HCT116 (cell line): Measurements from ENCODE around the gene NEO1. TPM values are rescaled to one million over a fixed set of nuclear protein-coding genes. Genes with fewer than 3 reads are reported as not detected.

ENCODE experiments used
- ATAC-seq: fragments of 200-7000 bp; cut with Tn5 transposase; 2 replicates; pipeline ENCODE4 v1.9.1; 2020; ENCODE audit warnings: mild to moderate bottlenecking, moderate library complexity
- BruUV-seq: library from RNA; stranded (reverse); fragments of 400-500 nt; replicated peaks from 2 replicates; lab custom pipeline; 2021; lab: Mats Ljungman, UMichigan
- CTCF ChIA-PET: fragments of 300-600 bp; sonication (Branson Sonifier 250); formaldehyde crosslinking; loops from one replicate; lab custom pipeline; 2021; ENCODE audit warnings: antibody characterized with exemption; lab: Charles Lee
- POLR2A ChIA-PET: fragments of 300-600, 350-600 bp; sonication (Branson Sonifier 250); formaldehyde crosslinking; loops from one replicate; lab custom pipeline; 2021; ENCODE audit warnings: antibody characterized with exemption; lab: Charles Lee
- RAD21 ChIA-PET, 2 experiments: fragments of 300-600 bp; sonication (Branson Sonifier 250); formaldehyde crosslinking; loops; one replicate each; lab custom pipeline; 2023; ENCODE audit warnings: low total read pairs in 2 of 2; ENCODE audit not compliant: uncharacterized antibody in 2 of 2, unreplicated experiment in 2 of 2, low non-redundant PET in 1 of 2; lab: Charles Lee
- DNase-seq: peaks from one replicate; pipeline ENCODE4 v3.0.0-alpha.2; 2010; ENCODE audit warnings: low read depth, low spot score
- H2AFZ ChIP-seq: fragments of 200-600 bp; shearing (Covaris generic), sonication (generic); 2 replicates; pipeline ENCODE4 v1.6.1; 2017; ENCODE audit warnings: low read depth, mixed run types, mixed read lengths, antibody characterized with exemption, low read length; ENCODE audit not compliant: poor library complexity, severe bottlenecking
- H3K27ac ChIP-seq: 2 replicates; pipeline ENCODE4 v1.5.1; 2012; ENCODE audit warnings: low read depth, low read length
- H3K27me3 ChIP-seq: fragments of 200-600 bp; sonication (generic); 2 replicates; pipeline ENCODE4 v1.6.1; 2016; ENCODE audit warnings: mixed run types, low read length, mixed read lengths; ENCODE audit not compliant: insufficient read depth
- H3K36me3 ChIP-seq, 2 experiments: fragments of 200-500 bp in 1 of 2; fragments of 200-600 bp in 1 of 2; sonication (Bioruptor generic) in 1 of 2; sonication (generic) in 1 of 2; 2 replicates each; pipeline versions ENCODE4 v1.5.1 to v1.6.1; 2014 to 2016; ENCODE audit warnings: low read length in 2 of 2, inconsistent platforms in 1 of 2, mixed read lengths in 1 of 2, mixed run types in 1 of 2; ENCODE audit not compliant: insufficient read depth in 2 of 2, control insufficient read depth in 1 of 2
- H3K4me1 ChIP-seq, 2 experiments: fragments of 200-600 bp in 1 of 2; sonication (generic) in 1 of 2; 2 replicates each; pipeline versions ENCODE4 v1.5.1 to v1.6.1; 2012 to 2017; ENCODE audit warnings: low read length in 2 of 2, inconsistent platforms in 1 of 2, mild to moderate bottlenecking in 1 of 2, mixed read lengths in 1 of 2, mixed run types in 1 of 2, moderate library complexity in 1 of 2; ENCODE audit not compliant: insufficient read depth in 2 of 2, control insufficient read depth in 1 of 2
- H3K4me2 ChIP-seq: fragments of 200-600 bp; sonication (generic); 2 replicates; pipeline ENCODE4 v1.6.1; 2017; ENCODE audit warnings: mixed run types, low read length, mixed read lengths
- H3K4me3 ChIP-seq, 2 experiments: fragments of 200-600 bp in 1 of 2; sonication (generic) in 1 of 2; replicated peaks in 1 of 2; 2 replicates each; pipeline ENCODE4 v1.5.1; 2011 to 2016; ENCODE audit warnings: low read length in 2 of 2, control low read depth in 1 of 2, low read depth in 1 of 2, mild to moderate bottlenecking in 1 of 2, mixed read lengths in 1 of 2, mixed run types in 1 of 2
- H3K79me2 ChIP-seq: fragments of 200-600 bp; sonication (generic); 2 replicates; pipeline ENCODE4 v1.6.1; 2017; ENCODE audit warnings: mild to moderate bottlenecking, mixed run types, low read length, moderate library complexity, mixed read lengths; ENCODE audit not compliant: insufficient read depth
- H3K9ac ChIP-seq: fragments of 200-600 bp; sonication (generic); 2 replicates; pipeline ENCODE4 v1.6.1; 2016; ENCODE audit warnings: low read length, mixed read lengths
- H3K9me2 ChIP-seq: fragments of 200-600 bp; sonication (generic), shearing (Covaris generic); 2 replicates; pipeline ENCODE4 v1.6.1; 2017; ENCODE audit warnings: mixed run types, mild to moderate bottlenecking, moderate library complexity; ENCODE audit not compliant: insufficient read depth
- H3K9me3 ChIP-seq, 2 experiments: fragments of 200-500 bp in 1 of 2; fragments of 200-600 bp in 1 of 2; sonication (Bioruptor generic) in 1 of 2; sonication (generic) in 1 of 2; 2 replicates each; pipeline ENCODE4 v1.6.1; 2014 to 2017; ENCODE audit warnings: low read length in 2 of 2, mixed read lengths in 2 of 2, inconsistent platforms in 1 of 2, low read depth in 1 of 2, mild to moderate bottlenecking in 1 of 2, mixed run types in 1 of 2, moderate library complexity in 1 of 2; ENCODE audit not compliant: control insufficient read depth in 1 of 2, insufficient read depth in 1 of 2
- H4K20me1 ChIP-seq: fragments of 200-600 bp; sonication (generic), shearing (Covaris generic); 2 replicates; pipeline ENCODE4 v1.6.1; 2017; ENCODE audit warnings: mixed run types, mild to moderate bottlenecking, moderate library complexity; ENCODE audit not compliant: insufficient read depth
- CEBPB ChIP-seq: IDR thresholded peaks from 2 replicates; pipeline ENCODE4 v1.6.1; 2012; ENCODE audit warnings: low read depth
- EGR1 ChIP-seq: IDR thresholded peaks from 2 replicates; pipeline ENCODE4 v1.6.1; 2012; ENCODE audit warnings: low read depth
- EZH2 ChIP-seq: fragments of 200-600 bp; sonication (generic); IDR thresholded peaks from 2 replicates; pipeline ENCODE4 v1.6.1; 2017; ENCODE audit warnings: antibody characterized with exemption, mixed run types
- FOSL1 ChIP-seq: IDR thresholded peaks from 2 replicates; pipeline ENCODE4 v1.6.1; 2012; ENCODE audit warnings: low read depth
- JUND ChIP-seq: IDR thresholded peaks from 2 replicates; pipeline ENCODE4 v1.6.1; 2012
- POLR2A ChIP-seq: IDR thresholded peaks from 2 replicates; pipeline ENCODE4 v1.7.0; 2011; ENCODE audit warnings: borderline replicate concordance; ENCODE audit not compliant: insufficient read depth, insufficient read length; ENCODE audit errors: extremely low read depth
- RAD21 ChIP-seq: IDR thresholded peaks from 2 replicates; pipeline ENCODE4 v1.6.1; 2012; ENCODE audit warnings: low read depth, mild to moderate bottlenecking
- SRF ChIP-seq: IDR thresholded peaks from 2 replicates; pipeline ENCODE4 v1.6.1; 2012; ENCODE audit warnings: low read depth
- ZFX ChIP-seq: fragments of 450-650 bp; IDR thresholded peaks from 2 replicates; pipeline ENCODE4 v1.6.1; 2017
- ZNF274 ChIP-seq: fragments of 200-500 bp; sonication (Bioruptor generic); IDR thresholded peaks from 2 replicates; pipeline ENCODE4 v1.6.1; 2014; ENCODE audit warnings: mild to moderate bottlenecking, low read depth, low read length, inconsistent platforms
- intact Hi-C: fragments of 100-400 bp; cut with micrococcal nuclease; formaldehyde crosslinking; loops from 2 replicates; pipeline ENCODE4 v1.10.0; 2022
- total RNA-seq: library from RNA; stranded (reverse); gene quantifications from one replicate; pipeline ENCODE4 v1.2.1, GENCODE V29; 2021; ENCODE audit not compliant: unreplicated experiment
- TF ChIP-seq, protein P1 (sequence below): IDR thresholded peaks from 2 replicates; pipeline ENCODE4 v1.6.1; 2012; ENCODE audit warnings: low read depth
- TF ChIP-seq, protein P2 (sequence below), 3 experiments: fragments of 200-600 bp in 1 of 3; sonication (generic) in 1 of 3; IDR thresholded peaks in 2 of 3; conservative IDR thresholded peaks in 1 of 3; 2 replicates each; pipeline ENCODE4 v1.5.1; 2012 to 2017; ENCODE audit warnings: low read depth in 2 of 3, low read length in 2 of 3, antibody characterized with exemption in 1 of 3, borderline replicate concordance in 1 of 3, control low read depth in 1 of 3, mild to moderate bottlenecking in 1 of 3, mixed read lengths in 1 of 3, mixed run types in 1 of 3, moderate library complexity in 1 of 3; ENCODE audit not compliant: insufficient read depth in 1 of 3
- TF ChIP-seq, protein P3 (sequence below): IDR thresholded peaks from 2 replicates; pipeline ENCODE4 v1.6.1; 2012
- TF ChIP-seq, protein P4 (sequence below): IDR thresholded peaks from 2 replicates; pipeline ENCODE4 v1.6.1; 2011; ENCODE audit warnings: mild to moderate bottlenecking, low read length, moderate library complexity; ENCODE audit not compliant: insufficient replicate concordance; ENCODE audit errors: extremely low read depth

NEO1 gene
- total RNA-seq, 1 experiment from 2014 or later = 30.0 TPM

DNA sequence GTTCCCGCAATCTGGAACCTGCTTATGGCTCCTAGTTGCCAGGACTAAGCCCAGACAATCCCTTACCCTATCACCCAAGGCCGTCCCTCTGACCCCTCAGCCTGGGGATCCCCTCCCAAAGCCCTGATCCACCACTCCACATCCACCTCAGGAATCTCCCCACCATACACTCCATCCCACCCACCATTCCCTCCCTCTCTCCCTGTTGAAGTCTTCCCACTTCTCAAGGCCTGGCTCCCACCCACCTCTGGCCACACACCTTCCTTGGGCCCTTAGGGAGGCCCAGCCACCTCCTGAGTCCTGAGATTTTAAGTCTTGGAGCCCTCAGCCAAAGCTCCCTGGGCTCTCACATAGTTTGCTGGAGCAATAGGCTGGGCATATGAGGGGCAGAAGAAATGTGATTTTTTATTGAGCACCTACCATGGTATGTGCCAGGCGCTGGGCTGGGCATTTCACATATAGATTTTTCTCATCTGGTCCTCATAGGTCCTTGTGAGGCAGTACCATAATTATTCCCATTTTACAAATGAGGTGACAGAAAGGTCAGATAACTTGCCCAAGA, 268.4 kb downstream of the NEO1 start:
- H3K27me3 ChIP-seq = no peaks in the 10 kb centered on the region
- ChIA-PET POLR2A (no interaction called here), CTCF (no interaction called here), RAD21 (no interaction called here)
- ATAC-seq (no peak), DNase-seq (no peak)
- intact Hi-C loops = no loop called here
- H3K27ac ChIP-seq = no peak overlapping the region
- no TSS peak for BruUV-seq
- no peaks in the 10 kb centered on the region for H4K20me1 ChIP-seq
- H3K79me2 ChIP-seq = no peaks in the 10 kb centered on the region
- H3K4me1 ChIP-seq = no peaks in the 10 kb centered on the region
- H3K4me3 ChIP-seq = no peak overlapping the region
- H3K9me2 ChIP-seq = no peaks in the 10 kb centered on the region
- H3K36me3 ChIP-seq = no peaks in the 10 kb centered on the region
- H3K9ac ChIP-seq = no peak overlapping the region
- no peak overlapping the region for H2AFZ ChIP-seq
- H3K9me3 ChIP-seq = no peaks in the 10 kb centered on the region
- TF ChIP-seq JUND (no peak), EZH2 (no peak), SRF (no peak), CEBPB (no peak), EGR1 (no peak), ZFX (no peak), FOSL1 (no peak), POLR2A (no peak), ZNF274 (no peak), RAD21 (no peak)
- TF ChIP-seq, protein P1, sequence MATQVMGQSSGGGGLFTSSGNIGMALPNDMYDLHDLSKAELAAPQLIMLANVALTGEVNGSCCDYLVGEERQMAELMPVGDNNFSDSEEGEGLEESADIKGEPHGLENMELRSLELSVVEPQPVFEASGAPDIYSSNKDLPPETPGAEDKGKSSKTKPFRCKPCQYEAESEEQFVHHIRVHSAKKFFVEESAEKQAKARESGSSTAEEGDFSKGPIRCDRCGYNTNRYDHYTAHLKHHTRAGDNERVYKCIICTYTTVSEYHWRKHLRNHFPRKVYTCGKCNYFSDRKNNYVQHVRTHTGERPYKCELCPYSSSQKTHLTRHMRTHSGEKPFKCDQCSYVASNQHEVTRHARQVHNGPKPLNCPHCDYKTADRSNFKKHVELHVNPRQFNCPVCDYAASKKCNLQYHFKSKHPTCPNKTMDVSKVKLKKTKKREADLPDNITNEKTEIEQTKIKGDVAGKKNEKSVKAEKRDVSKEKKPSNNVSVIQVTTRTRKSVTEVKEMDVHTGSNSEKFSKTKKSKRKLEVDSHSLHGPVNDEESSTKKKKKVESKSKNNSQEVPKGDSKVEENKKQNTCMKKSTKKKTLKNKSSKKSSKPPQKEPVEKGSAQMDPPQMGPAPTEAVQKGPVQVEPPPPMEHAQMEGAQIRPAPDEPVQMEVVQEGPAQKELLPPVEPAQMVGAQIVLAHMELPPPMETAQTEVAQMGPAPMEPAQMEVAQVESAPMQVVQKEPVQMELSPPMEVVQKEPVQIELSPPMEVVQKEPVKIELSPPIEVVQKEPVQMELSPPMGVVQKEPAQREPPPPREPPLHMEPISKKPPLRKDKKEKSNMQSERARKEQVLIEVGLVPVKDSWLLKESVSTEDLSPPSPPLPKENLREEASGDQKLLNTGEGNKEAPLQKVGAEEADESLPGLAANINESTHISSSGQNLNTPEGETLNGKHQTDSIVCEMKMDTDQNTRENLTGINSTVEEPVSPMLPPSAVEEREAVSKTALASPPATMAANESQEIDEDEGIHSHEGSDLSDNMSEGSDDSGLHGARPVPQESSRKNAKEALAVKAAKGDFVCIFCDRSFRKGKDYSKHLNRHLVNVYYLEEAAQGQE = no peak
- TF ChIP-seq, protein P2, sequence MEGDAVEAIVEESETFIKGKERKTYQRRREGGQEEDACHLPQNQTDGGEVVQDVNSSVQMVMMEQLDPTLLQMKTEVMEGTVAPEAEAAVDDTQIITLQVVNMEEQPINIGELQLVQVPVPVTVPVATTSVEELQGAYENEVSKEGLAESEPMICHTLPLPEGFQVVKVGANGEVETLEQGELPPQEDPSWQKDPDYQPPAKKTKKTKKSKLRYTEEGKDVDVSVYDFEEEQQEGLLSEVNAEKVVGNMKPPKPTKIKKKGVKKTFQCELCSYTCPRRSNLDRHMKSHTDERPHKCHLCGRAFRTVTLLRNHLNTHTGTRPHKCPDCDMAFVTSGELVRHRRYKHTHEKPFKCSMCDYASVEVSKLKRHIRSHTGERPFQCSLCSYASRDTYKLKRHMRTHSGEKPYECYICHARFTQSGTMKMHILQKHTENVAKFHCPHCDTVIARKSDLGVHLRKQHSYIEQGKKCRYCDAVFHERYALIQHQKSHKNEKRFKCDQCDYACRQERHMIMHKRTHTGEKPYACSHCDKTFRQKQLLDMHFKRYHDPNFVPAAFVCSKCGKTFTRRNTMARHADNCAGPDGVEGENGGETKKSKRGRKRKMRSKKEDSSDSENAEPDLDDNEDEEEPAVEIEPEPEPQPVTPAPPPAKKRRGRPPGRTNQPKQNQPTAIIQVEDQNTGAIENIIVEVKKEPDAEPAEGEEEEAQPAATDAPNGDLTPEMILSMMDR (IDR thresholded peaks at IDR 0.05 in 2 of 3, conservative IDR thresholded peaks at IDR 0.05 in 1 of 3; ENCODE audit: borderline replicate concordance in 1 of 3, insufficient read depth in 1 of 3, low read depth in 2 of 3, low read length in 2 of 3) = no peak
- TF ChIP-seq, protein P3, sequence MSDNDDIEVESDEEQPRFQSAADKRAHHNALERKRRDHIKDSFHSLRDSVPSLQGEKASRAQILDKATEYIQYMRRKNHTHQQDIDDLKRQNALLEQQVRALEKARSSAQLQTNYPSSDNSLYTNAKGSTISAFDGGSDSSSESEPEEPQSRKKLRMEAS = no peak
- TF ChIP-seq, protein P4, sequence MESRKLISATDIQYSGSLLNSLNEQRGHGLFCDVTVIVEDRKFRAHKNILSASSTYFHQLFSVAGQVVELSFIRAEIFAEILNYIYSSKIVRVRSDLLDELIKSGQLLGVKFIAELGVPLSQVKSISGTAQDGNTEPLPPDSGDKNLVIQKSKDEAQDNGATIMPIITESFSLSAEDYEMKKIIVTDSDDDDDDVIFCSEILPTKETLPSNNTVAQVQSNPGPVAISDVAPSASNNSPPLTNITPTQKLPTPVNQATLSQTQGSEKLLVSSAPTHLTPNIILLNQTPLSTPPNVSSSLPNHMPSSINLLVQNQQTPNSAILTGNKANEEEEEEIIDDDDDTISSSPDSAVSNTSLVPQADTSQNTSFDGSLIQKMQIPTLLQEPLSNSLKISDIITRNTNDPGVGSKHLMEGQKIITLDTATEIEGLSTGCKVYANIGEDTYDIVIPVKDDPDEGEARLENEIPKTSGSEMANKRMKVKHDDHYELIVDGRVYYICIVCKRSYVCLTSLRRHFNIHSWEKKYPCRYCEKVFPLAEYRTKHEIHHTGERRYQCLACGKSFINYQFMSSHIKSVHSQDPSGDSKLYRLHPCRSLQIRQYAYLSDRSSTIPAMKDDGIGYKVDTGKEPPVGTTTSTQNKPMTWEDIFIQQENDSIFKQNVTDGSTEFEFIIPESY = no peak
- H3K4me2 ChIP-seq = no peak overlapping the region
